SK-N-SH treated with all-trans-retinoic acid at 6 μM for 48 hours (cell line): ENCODE results near the gene ASCL1.

ENCODE experiments used
- ARNTL ChIP-seq: fragments of 450-650 bp; formaldehyde crosslinking; IDR thresholded peaks from 2 replicates; pipeline ENCODE4 v1.5.0; 2020; ENCODE audit warnings: low read depth, mild to moderate bottlenecking, moderate library complexity, borderline replicate concordance
- CREB5 ChIP-seq: fragments of 250-450 bp; sonication (Bioruptor Pico); IDR thresholded peaks from 2 replicates; pipeline ENCODE4 v1.5.1; 2020; ENCODE audit warnings: low read depth, mild to moderate bottlenecking, moderate library complexity
- CSRNP3 ChIP-seq: fragments of 250-450 bp; sonication (Bioruptor Pico); IDR thresholded peaks from 2 replicates; pipeline ENCODE4 v1.5.1; 2021; ENCODE audit warnings: mild to moderate bottlenecking, moderate library complexity
- GLIS3 ChIP-seq: fragments of 250-450 bp; sonication (Bioruptor Pico); IDR thresholded peaks from 2 replicates; pipeline ENCODE4 v1.5.0; 2020; ENCODE audit warnings: mild to moderate bottlenecking, moderate library complexity
- PPARA ChIP-seq: fragments of 250-450 bp; sonication (Bioruptor Pico); IDR thresholded peaks from 2 replicates; pipeline ENCODE4 v1.5.0; 2020; ENCODE audit warnings: mild to moderate bottlenecking, borderline replicate concordance
- RARB ChIP-seq: fragments of 250-450 bp; sonication (Bioruptor Pico); IDR thresholded peaks from 2 replicates; pipeline ENCODE4 v1.8.0; 2021; ENCODE audit warnings: mild to moderate bottlenecking, moderate library complexity
- TOX ChIP-seq: fragments of 250-450 bp; sonication (Bioruptor Pico); IDR thresholded peaks from 2 replicates; pipeline ENCODE4 v1.8.0; 2021; ENCODE audit warnings: mild to moderate bottlenecking, moderate library complexity, borderline replicate concordance
- ZFP30 ChIP-seq: fragments of 450-650 bp; formaldehyde crosslinking; IDR thresholded peaks from 2 replicates; pipeline ENCODE4 v1.5.0; 2022; ENCODE audit warnings: mild to moderate bottlenecking, moderate library complexity
- TF ChIP-seq, protein P1 (sequence below): fragments of 250-450 bp; sonication (Bioruptor Pico); IDR thresholded peaks from 2 replicates; pipeline ENCODE4 v1.5.0; 2020; ENCODE audit warnings: mild to moderate bottlenecking, moderate library complexity

- no peak for TF ChIP-seq ZFP30 (CRISPR knock-in tag)
- TF ChIP-seq, protein P1, sequence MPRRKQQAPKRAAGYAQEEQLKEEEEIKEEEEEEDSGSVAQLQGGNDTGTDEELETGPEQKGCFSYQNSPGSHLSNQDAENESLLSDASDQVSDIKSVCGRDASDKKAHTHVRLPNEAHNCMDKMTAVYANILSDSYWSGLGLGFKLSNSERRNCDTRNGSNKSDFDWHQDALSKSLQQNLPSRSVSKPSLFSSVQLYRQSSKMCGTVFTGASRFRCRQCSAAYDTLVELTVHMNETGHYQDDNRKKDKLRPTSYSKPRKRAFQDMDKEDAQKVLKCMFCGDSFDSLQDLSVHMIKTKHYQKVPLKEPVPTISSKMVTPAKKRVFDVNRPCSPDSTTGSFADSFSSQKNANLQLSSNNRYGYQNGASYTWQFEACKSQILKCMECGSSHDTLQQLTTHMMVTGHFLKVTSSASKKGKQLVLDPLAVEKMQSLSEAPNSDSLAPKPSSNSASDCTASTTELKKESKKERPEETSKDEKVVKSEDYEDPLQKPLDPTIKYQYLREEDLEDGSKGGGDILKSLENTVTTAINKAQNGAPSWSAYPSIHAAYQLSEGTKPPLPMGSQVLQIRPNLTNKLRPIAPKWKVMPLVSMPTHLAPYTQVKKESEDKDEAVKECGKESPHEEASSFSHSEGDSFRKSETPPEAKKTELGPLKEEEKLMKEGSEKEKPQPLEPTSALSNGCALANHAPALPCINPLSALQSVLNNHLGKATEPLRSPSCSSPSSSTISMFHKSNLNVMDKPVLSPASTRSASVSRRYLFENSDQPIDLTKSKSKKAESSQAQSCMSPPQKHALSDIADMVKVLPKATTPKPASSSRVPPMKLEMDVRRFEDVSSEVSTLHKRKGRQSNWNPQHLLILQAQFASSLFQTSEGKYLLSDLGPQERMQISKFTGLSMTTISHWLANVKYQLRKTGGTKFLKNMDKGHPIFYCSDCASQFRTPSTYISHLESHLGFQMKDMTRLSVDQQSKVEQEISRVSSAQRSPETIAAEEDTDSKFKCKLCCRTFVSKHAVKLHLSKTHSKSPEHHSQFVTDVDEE (CRISPR knock-in tag), result no peak
- no peak for TF ChIP-seq CSRNP3
- TF ChIP-seq CREB5 (CRISPR knock-in tag), result no peak
- no peak for TF ChIP-seq PPARA
- TF ChIP-seq ARNTL (CRISPR knock-in tag), result no peak
- no peak for TF ChIP-seq TOX (CRISPR knock-in tag)
- TF ChIP-seq RARB (CRISPR knock-in tag), result no peak
- TF ChIP-seq GLIS3 (CRISPR knock-in tag), result no peak
Observed at GRCh38 chr12:102973583-102973982, 16.1 kb downstream of the ASCL1 start.
